Neural crest cell (in vitro differentiated cells): Measurements from ENCODE around the gene CORO7. TPM values are rescaled to one million over a fixed set of nuclear protein-coding genes. Genes with fewer than 3 reads are reported as not detected.

Experiments used
- DNase-seq: peaks from one replicate; pipeline ENCODE4 v3.0.0; 2021; ENCODE audit warnings: low read depth, mixed read lengths, low spot score
- H3K27ac Mint-ChIP-seq: one replicate; pipeline ENCODE4 v1.8.0; 2021; ENCODE audit warnings: mild to moderate bottlenecking, mixed read lengths; ENCODE audit not compliant: unreplicated experiment
- H3K27me3 Mint-ChIP-seq: 2 replicates; pipeline ENCODE4 v1.8.0; 2021; ENCODE audit warnings: low read depth, mild to moderate bottlenecking, mixed read lengths
- H3K36me3 Mint-ChIP-seq: 2 replicates; pipeline ENCODE4 v1.8.0; 2021; ENCODE audit warnings: low read depth, mild to moderate bottlenecking, mixed read lengths
- H3K4me1 Mint-ChIP-seq: 2 replicates; pipeline ENCODE4 v1.8.0; 2021; ENCODE audit warnings: mixed read lengths
- H3K4me3 Mint-ChIP-seq: one replicate; pipeline ENCODE4 v1.8.0; 2021; ENCODE audit warnings: mild to moderate bottlenecking, mixed read lengths
- H3K9me3 Mint-ChIP-seq: 2 replicates; pipeline ENCODE4 v1.8.0; 2021; ENCODE audit warnings: mixed read lengths
- CTCF ChIP-seq: fragments of 200-600 bp; sonication (generic); conservative IDR thresholded peaks from 2 replicates; pipeline ENCODE4 v1.5.0; 2021; ENCODE audit warnings: antibody characterized with exemption, mild to moderate bottlenecking
- total RNA-seq: library from RNA; stranded (reverse); gene quantifications from 2 replicates; pipeline ENCODE4 v1.2.1, GENCODE V29; 2021

The CORO7 gene
- total RNA-seq, 1 donor from 2014 or later = 43.2 TPM

- H3K9me3 Mint-ChIP-seq = no peaks in the 10 kb centered on the region
- TF ChIP-seq CTCF = no peak
- H3K36me3 Mint-ChIP-seq = no peaks in the 10 kb centered on the region
- peaks cover 11% of the 10 kb centered on the region for H3K27me3 Mint-ChIP-seq
- no peak overlapping the region for H3K4me3 Mint-ChIP-seq
- no peak overlapping the region for H3K27ac Mint-ChIP-seq
- H3K4me1 Mint-ChIP-seq = peaks cover 8% of the 10 kb centered on the region
- no peak for DNase-seq
Measured at GRCh38 chr16:4376126-4376892, 40.1 kb downstream of the CORO7 start.

GRCh38 chr16:4375717-4376116 lies 40.7 kb downstream of the CORO7 start:
- TF ChIP-seq CTCF = no peak
- H3K4me3 Mint-ChIP-seq = peak overlapping the region; percentile 25
- no peak for DNase-seq
- H3K4me1 Mint-ChIP-seq = peaks cover 8% of the 10 kb centered on the region
- H3K36me3 Mint-ChIP-seq = no peaks in the 10 kb centered on the region
- peaks cover 11% of the 10 kb centered on the region for H3K27me3 Mint-ChIP-seq
- no peaks in the 10 kb centered on the region for H3K9me3 Mint-ChIP-seq
- no peak overlapping the region for H3K27ac Mint-ChIP-seq

GRCh38 chr16:4373909-4374742 lies 42.3 kb downstream of the CORO7 start:
- no peak for DNase-seq
- H3K36me3 Mint-ChIP-seq = no peaks in the 10 kb centered on the region
- peaks cover 11% of the 10 kb centered on the region for H3K27me3 Mint-ChIP-seq
- H3K4me3 Mint-ChIP-seq = no peak overlapping the region
- no peak overlapping the region for H3K27ac Mint-ChIP-seq
- H3K9me3 Mint-ChIP-seq = no peaks in the 10 kb centered on the region
- peaks cover 8% of the 10 kb centered on the region for H3K4me1 Mint-ChIP-seq
- TF ChIP-seq CTCF = no peak

- Mint-ChIP-seq H3K27ac (no peak overlapping the region), H3K4me3 (no peak overlapping the region), H3K36me3 (no peaks in the 10 kb centered on the region)
Measured at GRCh38 chr16:4373356-4373908, 43.0 kb downstream of the CORO7 start.

More at GRCh38 chr16:4373356-4373908, 43.0 kb downstream of the CORO7 start:
- no peak for DNase-seq
- no peak for TF ChIP-seq CTCF
- Mint-ChIP-seq H3K9me3 (no peaks in the 10 kb centered on the region), H3K27me3 (peaks cover 11% of the 10 kb centered on the region), H3K4me1 (peaks cover 8% of the 10 kb centered on the region)
